Stimulated activated naive CD8-positive, alpha-beta T cell treated with anti-CD3 and anti-CD28 coated beads, Interleukin-15, Interleukin-2, amounts not matched to agents 100 ng/mL and 50 ng/mL, for 24 hours (primary cell): Measurements from ENCODE around the gene FAM120A.
A peak's percentile ranks its signal among the peaks of the same experiment; 100 is the strongest.

ENCODE experiments used
- H3K27ac Mint-ChIP-seq: one replicate; pipeline ENCODE4 v1.8.0; 2021; ENCODE audit warnings: mild to moderate bottlenecking, mixed read lengths
- H3K27me3 Mint-ChIP-seq: one replicate; pipeline ENCODE4 v1.8.0; 2021; ENCODE audit warnings: mixed read lengths
- H3K36me3 Mint-ChIP-seq: one replicate; pipeline ENCODE4 v1.8.0; 2021; ENCODE audit warnings: low read depth, mixed read lengths
- H3K4me1 Mint-ChIP-seq: one replicate; pipeline ENCODE4 v1.8.0; 2021; ENCODE audit warnings: low read depth, mixed read lengths
- H3K4me3 Mint-ChIP-seq: one replicate; pipeline ENCODE4 v1.8.0; 2021; ENCODE audit warnings: mild to moderate bottlenecking, mixed read lengths
- H3K9me3 Mint-ChIP-seq: one replicate; pipeline ENCODE4 v1.8.0; 2021; ENCODE audit warnings: mixed read lengths

FAM120A gene

DNA sequence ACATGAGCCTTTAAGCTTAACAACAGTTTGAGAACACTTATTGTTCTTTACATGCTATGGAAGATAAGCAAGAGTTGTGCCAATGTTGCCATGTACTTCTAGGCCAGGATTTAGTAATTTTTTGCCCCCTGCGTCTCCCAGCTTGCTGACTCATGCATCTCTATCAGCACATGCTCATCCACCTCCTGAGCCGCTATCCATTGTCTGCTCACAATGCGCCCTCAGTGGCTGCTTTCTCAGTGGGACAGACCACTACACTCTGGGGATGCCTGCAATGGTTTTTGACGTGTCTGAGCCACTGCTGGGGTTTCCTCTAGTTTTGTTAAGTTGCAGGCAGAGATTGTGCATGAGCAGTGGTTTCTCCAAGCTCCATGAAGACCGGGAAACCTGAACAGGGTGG lies 74.0 kb downstream of the FAM120A start:
- H3K9me3 Mint-ChIP-seq: no peaks in the 10 kb centered on the region
- no peaks in the 10 kb centered on the region for H3K4me1 Mint-ChIP-seq
- no peak overlapping the region for H3K27ac Mint-ChIP-seq
- H3K27me3 Mint-ChIP-seq: no peaks in the 10 kb centered on the region
- no peak overlapping the region for H3K4me3 Mint-ChIP-seq
- peaks cover 69% of the 10 kb centered on the region for H3K36me3 Mint-ChIP-seq

DNA sequence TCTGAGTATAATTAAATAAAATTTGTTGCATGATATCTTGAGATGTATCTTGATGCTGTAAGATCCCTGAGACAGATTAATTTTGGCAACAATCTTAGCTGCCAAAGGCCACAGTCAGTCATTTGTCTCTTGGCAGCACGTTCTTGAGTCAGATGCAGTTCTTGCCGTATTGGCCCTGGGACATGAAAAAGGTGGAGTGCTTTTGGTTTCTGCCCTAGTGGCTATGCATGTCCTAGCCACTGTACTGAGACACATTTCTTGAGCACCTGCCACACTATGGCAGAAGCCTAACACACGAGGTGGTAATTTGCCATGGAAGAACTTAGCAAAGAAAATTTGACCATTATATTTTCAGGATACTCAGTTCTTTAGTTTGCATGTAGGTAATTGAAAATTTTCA lies 79.9 kb downstream of the FAM120A start:
- H3K27ac Mint-ChIP-seq: no peak overlapping the region
- no peaks in the 10 kb centered on the region for H3K27me3 Mint-ChIP-seq
- H3K4me1 Mint-ChIP-seq: no peaks in the 10 kb centered on the region
- no peaks in the 10 kb centered on the region for H3K9me3 Mint-ChIP-seq
- no peak overlapping the region for H3K4me3 Mint-ChIP-seq
- peaks cover 91% of the 10 kb centered on the region for H3K36me3 Mint-ChIP-seq

DNA sequence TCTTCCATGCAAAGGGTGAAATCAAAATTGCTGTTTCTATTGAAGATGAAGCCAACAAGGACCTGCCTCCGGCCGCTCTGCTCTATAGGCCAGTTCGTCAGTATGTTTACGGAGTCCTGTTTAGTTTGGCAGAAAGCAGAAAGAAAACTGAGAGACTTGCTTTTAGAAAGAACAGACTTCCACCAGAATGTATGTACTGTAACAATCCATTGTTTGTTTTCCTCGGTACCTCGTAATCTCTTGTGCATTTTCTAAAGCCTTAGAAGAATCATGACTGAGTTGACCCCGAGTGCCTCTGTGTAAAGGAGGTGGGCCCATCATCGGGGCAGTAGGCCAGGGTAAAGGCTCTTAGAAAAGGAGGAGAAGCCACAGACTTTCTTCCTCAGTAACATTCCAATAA lies 80.7 kb downstream of the FAM120A start:
- Mint-ChIP-seq H3K4me1 (no peaks in the 10 kb centered on the region), H3K4me3 (no peak overlapping the region), H3K9me3 (no peaks in the 10 kb centered on the region), H3K36me3 (peaks cover 83% of the 10 kb centered on the region), H3K27ac (no peak overlapping the region), H3K27me3 (no peaks in the 10 kb centered on the region)

DNA sequence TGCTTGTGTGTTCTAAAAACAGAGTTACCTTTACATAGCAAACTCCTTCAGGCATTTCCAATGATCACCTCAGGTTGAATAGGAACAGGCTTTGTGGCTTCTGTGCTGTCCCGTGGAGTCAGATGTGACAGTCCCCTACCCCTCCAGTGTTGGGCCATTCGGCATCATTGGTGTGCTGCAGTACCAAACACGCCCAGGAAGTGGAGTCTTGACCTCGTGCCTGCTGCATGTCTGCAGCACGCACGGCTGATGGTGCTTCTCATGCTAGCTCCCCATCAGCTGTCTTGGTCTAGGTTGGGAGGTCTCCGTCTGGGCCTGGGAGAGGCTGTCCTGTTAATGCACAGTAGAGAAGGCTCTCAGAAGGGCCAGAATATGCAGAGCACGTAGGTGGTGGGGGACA lies 82.4 kb downstream of the FAM120A start:
- H3K4me3 Mint-ChIP-seq: no peak overlapping the region
- H3K9me3 Mint-ChIP-seq: no peaks in the 10 kb centered on the region
- no peaks in the 10 kb centered on the region for H3K4me1 Mint-ChIP-seq
- no peaks in the 10 kb centered on the region for H3K27me3 Mint-ChIP-seq
- peak overlapping the region; percentile 22 for H3K27ac Mint-ChIP-seq
- H3K36me3 Mint-ChIP-seq: peaks cover 78% of the 10 kb centered on the region

DNA sequence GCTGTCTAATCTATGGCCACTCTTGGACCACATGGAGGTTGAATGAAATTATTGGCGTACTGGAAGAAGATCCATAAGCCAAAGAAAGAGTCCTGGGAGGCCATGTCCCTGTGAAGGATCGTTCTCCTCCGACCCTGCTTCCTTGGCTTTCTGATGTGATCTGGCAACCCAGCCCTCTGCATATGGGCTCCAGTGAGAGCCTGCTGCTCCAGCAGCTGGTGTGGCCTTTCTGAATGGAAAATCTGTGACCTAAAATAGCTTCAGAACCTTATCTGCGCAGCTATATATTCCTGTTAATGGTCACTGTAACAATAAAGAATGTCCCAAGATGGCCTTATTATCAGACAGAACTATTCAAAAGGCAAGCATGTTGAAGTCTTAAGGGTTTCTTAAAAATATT lies 84.7 kb downstream of the FAM120A start:
- Mint-ChIP-seq H3K9me3 (no peaks in the 10 kb centered on the region), H3K27me3 (no peaks in the 10 kb centered on the region), H3K4me1 (no peaks in the 10 kb centered on the region), H3K36me3 (peaks cover 68% of the 10 kb centered on the region), H3K4me3 (no peak overlapping the region), H3K27ac (no peak overlapping the region)

DNA sequence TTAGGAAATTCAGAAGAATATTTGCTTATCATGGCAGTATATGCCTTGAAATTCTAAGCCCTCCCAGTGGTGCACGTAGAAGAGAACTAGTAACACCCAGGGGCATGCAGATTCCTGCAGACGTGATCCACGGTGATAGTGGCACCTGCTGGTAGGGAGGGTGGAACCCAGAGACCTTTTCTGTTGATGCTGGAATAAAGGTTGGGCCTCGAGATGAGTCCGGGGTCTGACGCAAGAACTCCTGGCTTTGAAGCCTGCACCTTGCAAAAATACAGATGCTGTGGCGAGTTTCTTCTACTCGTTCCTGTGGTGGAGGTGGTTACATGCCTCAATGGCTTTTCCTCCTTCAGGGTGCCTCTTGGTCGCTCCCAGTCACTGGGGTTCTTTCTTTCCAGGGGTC lies 85.4 kb downstream of the FAM120A start:
- Mint-ChIP-seq H3K27me3 (no peaks in the 10 kb centered on the region), H3K36me3 (peaks cover 65% of the 10 kb centered on the region), H3K4me3 (no peak overlapping the region), H3K27ac (no peak overlapping the region), H3K4me1 (no peaks in the 10 kb centered on the region), H3K9me3 (no peaks in the 10 kb centered on the region)

DNA sequence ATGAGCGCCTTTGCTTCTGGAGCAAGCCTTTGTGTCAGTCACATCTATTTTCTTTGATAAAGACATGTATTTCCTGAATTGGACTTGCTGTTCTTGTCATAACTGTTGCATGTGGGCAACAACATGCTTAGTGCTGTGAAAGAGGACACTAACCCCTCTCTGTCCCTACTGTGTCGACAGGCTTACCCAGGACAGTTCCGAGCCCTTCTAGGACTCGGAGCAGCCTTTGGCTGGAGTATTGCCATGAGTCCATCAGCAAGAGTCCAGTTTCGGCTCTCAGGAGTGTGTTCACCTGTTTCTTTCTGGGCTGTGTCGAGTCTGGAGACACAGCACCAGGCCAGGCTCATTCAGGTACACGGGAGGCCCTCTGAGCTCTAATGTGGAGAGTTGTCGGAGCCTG lies 88.8 kb downstream of the FAM120A start:
- H3K9me3 Mint-ChIP-seq: no peaks in the 10 kb centered on the region
- H3K36me3 Mint-ChIP-seq: peaks cover 50% of the 10 kb centered on the region
- H3K27ac Mint-ChIP-seq: no peak overlapping the region
- no peaks in the 10 kb centered on the region for H3K4me1 Mint-ChIP-seq
- no peak overlapping the region for H3K4me3 Mint-ChIP-seq
- H3K27me3 Mint-ChIP-seq: no peaks in the 10 kb centered on the region

GRCh38 chr9:93541005-93541404 lies 89.5 kb downstream of the FAM120A start:
- Mint-ChIP-seq H3K36me3 (peaks cover 45% of the 10 kb centered on the region), H3K4me1 (no peaks in the 10 kb centered on the region), H3K27ac (no peak overlapping the region), H3K27me3 (no peaks in the 10 kb centered on the region), H3K4me3 (no peak overlapping the region), H3K9me3 (no peaks in the 10 kb centered on the region)

- Mint-ChIP-seq H3K36me3 (peaks cover 49% of the 10 kb centered on the region), H3K4me1 (no peaks in the 10 kb centered on the region), H3K27ac (no peak overlapping the region), H3K9me3 (no peaks in the 10 kb centered on the region), H3K27me3 (no peaks in the 10 kb centered on the region), H3K4me3 (no peak overlapping the region)
Measured at GRCh38 chr9:93541581-93542349, 90.3 kb downstream of the FAM120A start.

- H3K4me1 Mint-ChIP-seq: no peaks in the 10 kb centered on the region
- peaks cover 56% of the 10 kb centered on the region for H3K36me3 Mint-ChIP-seq
- H3K27ac Mint-ChIP-seq: no peak overlapping the region
- no peaks in the 10 kb centered on the region for H3K9me3 Mint-ChIP-seq
- no peak overlapping the region for H3K4me3 Mint-ChIP-seq
- no peaks in the 10 kb centered on the region for H3K27me3 Mint-ChIP-seq
Measured at GRCh38 chr9:93543117-93543516, 91.6 kb downstream of the FAM120A start.

DNA sequence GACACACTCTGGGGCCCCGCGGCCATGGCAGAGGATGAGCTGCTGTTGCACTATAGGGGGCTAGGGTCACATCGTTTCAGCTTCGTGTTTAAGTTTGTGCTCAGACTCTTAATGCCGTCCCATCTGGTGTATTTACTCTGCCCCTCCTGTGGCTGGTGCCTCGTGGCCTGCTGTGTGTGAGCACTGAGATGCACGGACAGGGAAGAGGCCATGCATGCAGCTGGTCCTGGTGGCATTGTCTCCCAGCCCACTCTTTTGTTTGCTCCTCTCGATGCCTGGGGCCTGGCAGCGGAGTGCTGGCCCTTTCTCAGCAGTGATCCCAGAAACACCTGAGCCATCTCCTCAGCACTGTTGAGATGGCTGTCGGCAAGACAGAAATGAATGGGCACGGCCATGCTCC lies 94.9 kb downstream of the FAM120A start:
- no peaks in the 10 kb centered on the region for H3K9me3 Mint-ChIP-seq
- no peak overlapping the region for H3K4me3 Mint-ChIP-seq
- no peaks in the 10 kb centered on the region for H3K27me3 Mint-ChIP-seq
- H3K4me1 Mint-ChIP-seq: no peaks in the 10 kb centered on the region
- peaks cover 62% of the 10 kb centered on the region for H3K36me3 Mint-ChIP-seq
- H3K27ac Mint-ChIP-seq: no peak overlapping the region

- Mint-ChIP-seq H3K27ac (no peak overlapping the region), H3K36me3 (peaks cover 60% of the 10 kb centered on the region), H3K4me1 (no peaks in the 10 kb centered on the region), H3K9me3 (no peaks in the 10 kb centered on the region), H3K27me3 (no peaks in the 10 kb centered on the region), H3K4me3 (no peak overlapping the region)
Measured at GRCh38 chr9:93549611-93550010, 98.1 kb downstream of the FAM120A start.

DNA sequence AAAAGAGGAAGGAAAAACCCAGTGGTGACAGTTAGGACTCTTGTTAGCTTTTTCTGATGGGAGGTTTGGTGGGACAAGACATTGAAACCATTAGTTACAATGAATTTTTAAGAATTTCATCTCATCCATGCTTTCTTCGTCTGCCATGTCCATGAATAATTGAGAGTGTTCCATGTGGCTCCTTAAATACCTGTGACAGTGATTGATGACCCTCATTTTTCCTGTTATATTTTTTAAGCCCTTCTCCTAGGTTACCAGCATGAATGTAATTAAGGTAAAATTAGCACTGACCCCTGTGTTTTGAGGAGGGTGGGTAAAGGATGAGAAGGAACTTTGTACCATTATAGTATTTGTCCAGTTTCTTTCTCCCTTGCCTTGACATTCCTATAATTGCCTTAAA lies 101.4 kb downstream of the FAM120A start:
- Mint-ChIP-seq H3K36me3 (peaks cover 67% of the 10 kb centered on the region), H3K27ac (no peak overlapping the region), H3K4me3 (no peak overlapping the region), H3K9me3 (no peaks in the 10 kb centered on the region), H3K27me3 (no peaks in the 10 kb centered on the region), H3K4me1 (no peaks in the 10 kb centered on the region)

DNA sequence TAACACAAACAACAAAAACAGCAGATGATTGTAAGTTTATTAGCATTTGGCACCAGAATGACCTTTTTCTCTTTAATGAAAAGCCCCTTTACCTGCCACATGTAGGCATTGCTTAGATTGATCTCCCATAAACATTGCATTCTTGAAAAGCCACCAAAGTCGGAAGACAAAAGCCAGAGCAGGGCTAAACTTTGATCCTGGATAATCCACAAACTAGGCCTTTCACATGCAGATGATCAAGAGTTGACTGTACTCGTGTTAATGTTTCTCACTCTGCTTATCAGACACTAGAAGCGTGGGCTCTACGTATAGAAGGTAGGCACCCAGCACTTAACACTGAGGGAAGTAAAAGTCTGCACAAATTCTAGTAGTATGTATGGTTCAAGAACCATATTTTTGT lies 103.9 kb downstream of the FAM120A start:
- Mint-ChIP-seq H3K9me3 (no peaks in the 10 kb centered on the region), H3K27ac (no peak overlapping the region), H3K4me1 (no peaks in the 10 kb centered on the region), H3K27me3 (no peaks in the 10 kb centered on the region), H3K4me3 (no peak overlapping the region), H3K36me3 (peaks cover 71% of the 10 kb centered on the region)

DNA sequence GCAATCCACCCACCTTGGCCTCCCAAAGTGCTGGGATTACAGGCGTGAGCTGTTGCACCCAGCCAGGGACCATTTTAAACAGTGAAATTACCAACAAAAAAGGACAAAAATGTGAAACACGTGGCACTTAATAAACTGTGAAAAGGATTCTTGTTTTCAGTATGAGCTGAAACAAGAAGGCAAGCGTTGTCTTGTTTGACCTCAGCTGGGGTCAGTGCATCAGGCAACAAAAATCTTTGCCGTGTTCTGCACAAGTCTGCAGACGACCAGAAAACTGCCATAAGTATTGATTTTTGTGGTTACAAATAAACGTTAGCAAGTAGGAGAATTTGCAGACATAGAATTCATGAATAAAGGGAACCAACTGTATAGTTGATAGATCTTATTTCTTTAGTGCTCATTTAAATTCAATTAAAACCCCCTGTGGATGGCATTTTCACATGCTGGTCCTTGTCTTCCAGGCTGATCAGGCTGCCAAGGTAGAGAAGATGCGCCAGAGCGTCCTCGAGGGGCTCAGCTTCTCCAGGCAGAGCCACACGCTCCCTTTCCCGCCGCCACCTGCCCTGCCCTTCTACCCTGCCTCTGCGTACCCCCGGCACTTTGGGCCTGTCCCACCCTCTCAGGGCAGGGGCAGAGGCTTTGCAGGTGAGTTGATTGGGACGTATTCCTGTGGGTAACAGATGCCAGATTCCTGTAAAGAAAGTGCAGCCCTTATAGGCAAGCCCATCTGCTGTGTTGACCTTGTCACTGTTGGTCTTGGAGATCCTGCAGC lies 106.1 kb downstream of the FAM120A start:
- Mint-ChIP-seq H3K27me3 (no peaks in the 10 kb centered on the region), H3K27ac (no peak overlapping the region), H3K9me3 (no peaks in the 10 kb centered on the region), H3K36me3 (peaks cover 68% of the 10 kb centered on the region), H3K4me1 (no peaks in the 10 kb centered on the region), H3K4me3 (no peak overlapping the region)

DNA sequence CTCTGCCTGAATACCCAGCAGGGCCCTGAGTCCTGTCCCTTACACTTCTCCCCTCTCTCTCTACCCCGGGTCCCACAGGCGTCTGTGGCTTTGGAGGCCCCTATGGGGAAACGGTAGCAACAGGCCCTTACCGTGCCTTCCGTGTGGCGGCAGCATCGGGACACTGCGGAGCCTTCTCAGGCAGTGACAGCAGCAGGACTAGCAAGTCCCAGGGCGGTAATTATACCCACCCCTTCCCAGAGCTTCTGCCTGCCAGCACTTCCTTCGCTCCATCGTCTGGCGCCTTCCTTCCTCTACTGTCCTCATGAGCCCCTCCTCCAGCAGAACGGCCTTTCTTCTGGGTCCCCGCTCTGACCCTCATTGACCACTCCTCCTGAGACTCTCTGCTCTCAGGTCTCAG lies 107.0 kb downstream of the FAM120A start:
- Mint-ChIP-seq H3K27ac (no peak overlapping the region), H3K27me3 (no peaks in the 10 kb centered on the region), H3K9me3 (no peaks in the 10 kb centered on the region), H3K4me3 (no peak overlapping the region), H3K4me1 (no peaks in the 10 kb centered on the region), H3K36me3 (peaks cover 71% of the 10 kb centered on the region)
